Mammary epithelial cell (primary cell): ENCODE measurements around the gene RBM17.

Source experiments
- CTCF ChIP-seq, 2 donors: IDR thresholded peaks in 1 of 2; conservative IDR thresholded peaks in 1 of 2; 2 replicates each; pipeline ENCODE4 v1.5.1; 2011 to 2012; ENCODE audit warnings: inconsistent platforms in 2 of 2, low read length in 2 of 2, mild to moderate bottlenecking in 2 of 2, control low read depth in 1 of 2, low read depth in 1 of 2; ENCODE audit not compliant: insufficient read depth in 1 of 2; ENCODE audit errors: extremely low read depth in 1 of 2
- EZH2 ChIP-seq: IDR thresholded peaks from 2 replicates; pipeline ENCODE4 v1.6.1; 2012; ENCODE audit warnings: low read length, inconsistent platforms, borderline replicate concordance

GRCh38 chr10:6146921-6147320, 58.1 kb downstream of the RBM17 start:
- TF ChIP-seq CTCF (conservative IDR thresholded peaks at IDR 0.05 in 1 of 2, IDR thresholded peaks at IDR 0.05 in 1 of 2; ENCODE audit: extremely low read depth in 1 of 2, insufficient read depth in 1 of 2, low read depth in 1 of 2, low read length in 2 of 2): no peak
- no peak for TF ChIP-seq EZH2
